Activated naive CD4-positive, alpha-beta T cell treated with anti-CD3 and anti-CD28 coated beads, Interleukin-2, amount 50 U/mL, for 24 hours (primary cell): ENCODE data around the gene NELFCD.
"Not testable (repeated sequence)": the region's sequence is repeated elsewhere in the genome, so short reads cannot be mapped to it uniquely, and the experiment has no call there.

Experiments
- H3K27ac Mint-ChIP-seq: one replicate; pipeline ENCODE4 v1.8.0; 2021; ENCODE audit warnings: mild to moderate bottlenecking, mixed read lengths
- H3K27me3 Mint-ChIP-seq: one replicate; pipeline ENCODE4 v1.8.0; 2021; ENCODE audit warnings: mixed read lengths
- H3K36me3 Mint-ChIP-seq: one replicate; pipeline ENCODE4 v1.8.0; 2021; ENCODE audit warnings: mixed read lengths
- H3K4me1 Mint-ChIP-seq: one replicate; pipeline ENCODE4 v1.8.0; 2021; ENCODE audit warnings: mixed read lengths
- H3K4me3 Mint-ChIP-seq: one replicate; pipeline ENCODE4 v1.8.0; 2021; ENCODE audit warnings: mild to moderate bottlenecking, mixed read lengths
- H3K9me3 Mint-ChIP-seq: one replicate; pipeline ENCODE4 v1.8.0; 2021; ENCODE audit warnings: mixed read lengths

NELFCD gene, protein sequence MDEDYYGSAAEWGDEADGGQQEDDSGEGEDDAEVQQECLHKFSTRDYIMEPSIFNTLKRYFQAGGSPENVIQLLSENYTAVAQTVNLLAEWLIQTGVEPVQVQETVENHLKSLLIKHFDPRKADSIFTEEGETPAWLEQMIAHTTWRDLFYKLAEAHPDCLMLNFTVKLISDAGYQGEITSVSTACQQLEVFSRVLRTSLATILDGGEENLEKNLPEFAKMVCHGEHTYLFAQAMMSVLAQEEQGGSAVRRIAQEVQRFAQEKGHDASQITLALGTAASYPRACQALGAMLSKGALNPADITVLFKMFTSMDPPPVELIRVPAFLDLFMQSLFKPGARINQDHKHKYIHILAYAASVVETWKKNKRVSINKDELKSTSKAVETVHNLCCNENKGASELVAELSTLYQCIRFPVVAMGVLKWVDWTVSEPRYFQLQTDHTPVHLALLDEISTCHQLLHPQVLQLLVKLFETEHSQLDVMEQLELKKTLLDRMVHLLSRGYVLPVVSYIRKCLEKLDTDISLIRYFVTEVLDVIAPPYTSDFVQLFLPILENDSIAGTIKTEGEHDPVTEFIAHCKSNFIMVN

DNA sequence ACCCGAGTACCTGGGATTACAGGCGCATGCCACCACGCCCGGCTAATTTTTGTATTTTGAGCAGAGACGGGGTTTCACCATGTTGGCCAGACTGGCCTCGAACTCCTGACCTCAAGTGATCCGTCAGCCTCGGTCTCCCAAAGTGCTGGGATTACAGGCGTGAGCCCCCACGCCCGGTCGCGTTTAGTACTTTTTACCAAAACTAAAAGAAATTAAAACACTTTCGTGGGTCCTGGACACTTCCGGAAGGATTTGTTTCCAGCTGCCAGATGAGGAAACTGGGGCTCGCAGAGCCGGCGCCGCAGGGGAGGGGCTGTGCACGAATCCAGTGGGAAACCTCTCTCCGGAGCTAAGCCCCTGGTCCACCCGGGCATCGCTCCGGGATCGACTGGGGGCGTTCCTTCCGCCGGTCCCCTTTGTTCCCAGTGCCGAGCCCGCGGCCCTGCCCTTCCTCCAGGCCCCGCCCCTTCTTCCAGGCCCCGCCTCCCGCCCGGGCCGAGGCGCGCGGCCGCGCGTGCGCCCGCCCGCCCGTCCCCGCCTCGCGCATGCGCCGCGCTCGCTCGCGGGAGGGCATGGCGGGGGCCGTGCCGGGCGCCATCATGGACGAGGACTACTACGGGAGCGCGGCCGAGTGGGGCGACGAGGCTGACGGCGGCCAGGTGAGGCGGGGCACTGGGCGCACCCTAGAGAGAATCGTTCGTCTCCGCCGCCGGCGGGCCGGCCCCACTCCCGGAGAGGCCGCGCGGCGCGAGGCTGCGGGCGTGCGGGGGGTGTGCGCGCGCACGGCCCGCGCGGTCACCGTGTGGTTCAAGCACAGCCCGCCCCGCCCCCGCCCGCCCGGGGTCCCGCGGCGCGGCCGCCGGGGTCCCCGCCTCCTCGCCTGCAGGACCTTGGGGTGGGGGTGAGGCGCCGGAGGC is at the start of gene NELFCD:
Gene NELFCD (plus strand): TSS at position 546 of the 917 bp plus-strand sequence. CDS start 54 bp downstream, at position 600.
- peaks cover 8% of the 10 kb centered on the region for H3K36me3 Mint-ChIP-seq

DNA sequence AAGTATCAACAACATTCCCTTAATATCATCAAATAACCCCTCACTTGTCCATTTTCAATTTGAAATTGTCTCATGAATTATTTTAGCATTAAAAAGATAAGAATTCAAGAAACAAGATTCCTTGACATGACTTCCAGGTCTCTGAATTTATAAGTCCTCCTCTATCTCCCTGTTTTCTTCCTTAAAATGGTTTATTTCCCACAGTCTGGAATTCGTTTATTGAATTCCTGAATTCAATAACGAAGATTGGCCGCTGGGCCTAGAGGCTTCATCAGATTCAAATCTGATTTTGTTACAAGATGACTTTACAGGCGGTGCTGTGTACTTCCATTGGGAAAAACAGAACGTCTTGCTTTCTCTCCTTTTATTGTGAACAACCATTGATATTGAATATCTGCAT is 48.9 kb upstream of the NELFCD start:
- Mint-ChIP-seq H3K36me3 (no peaks in the 10 kb centered on the region), H3K27me3 (peaks cover 13% of the 10 kb centered on the region), H3K4me1 (no peaks in the 10 kb centered on the region), H3K4me3 (no peak overlapping the region), H3K27ac (no peak overlapping the region), H3K9me3 (no peaks in the 10 kb centered on the region)

More for the DNA sequence above, at the start of gene NELFCD:
- H3K9me3 Mint-ChIP-seq, result peaks cover 6% of the 10 kb centered on the region
- H3K27ac Mint-ChIP-seq, result peak within 1 kb of the TSS; percentile 92
- peaks cover 36% of the 10 kb centered on the region for H3K4me1 Mint-ChIP-seq
- H3K27me3 Mint-ChIP-seq, result no peaks in the 10 kb centered on the region
- H3K4me3 Mint-ChIP-seq, result peak within 1 kb of the TSS; percentile 94

DNA sequence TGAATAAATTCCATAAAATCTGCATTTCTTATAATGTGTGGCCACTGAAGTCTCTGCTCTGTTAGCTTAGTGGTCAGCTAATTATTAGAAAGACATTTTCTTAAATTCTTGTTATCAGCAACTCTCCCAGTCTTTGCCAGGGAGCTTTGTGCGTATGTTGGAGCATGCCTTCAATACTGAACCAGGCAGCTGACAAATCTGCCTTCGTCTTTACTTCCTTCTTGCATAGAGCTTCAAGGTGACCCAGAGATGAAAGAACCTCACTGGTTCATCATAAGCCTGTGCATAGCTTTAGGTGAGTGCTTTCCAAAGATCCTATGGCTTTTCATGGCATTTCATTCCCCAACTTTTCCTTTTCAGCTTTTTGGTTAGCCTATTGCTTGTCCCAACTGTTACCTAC is 43.0 kb upstream of the NELFCD start:
- Mint-ChIP-seq H3K36me3 (no peaks in the 10 kb centered on the region), H3K9me3 (no peaks in the 10 kb centered on the region), H3K4me3 (no peak overlapping the region), H3K27me3 (peaks cover 6% of the 10 kb centered on the region), H3K4me1 (no peaks in the 10 kb centered on the region), H3K27ac (no peak overlapping the region)

DNA sequence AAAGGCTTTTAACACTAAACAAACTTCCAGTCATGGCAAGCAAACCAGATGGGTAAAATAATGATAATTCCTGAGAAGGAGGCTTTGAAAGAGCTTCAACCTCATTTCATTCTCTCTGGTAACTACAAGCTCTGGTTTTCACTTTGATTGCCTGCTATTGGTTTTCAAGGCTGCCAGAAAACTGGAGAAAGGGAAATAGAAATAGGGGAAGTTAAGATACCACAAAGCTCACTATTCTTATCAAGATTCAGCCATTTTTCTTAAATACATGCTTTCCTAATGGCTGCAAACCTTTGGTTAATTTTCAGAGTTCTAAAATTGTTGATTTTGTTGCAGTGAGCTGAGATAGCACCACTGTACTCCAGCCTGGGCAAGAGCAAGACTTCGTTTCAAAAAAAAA is 42.5 kb upstream of the NELFCD start:
- H3K9me3 Mint-ChIP-seq, result no peaks in the 10 kb centered on the region
- no peak overlapping the region for H3K27ac Mint-ChIP-seq
- H3K4me3 Mint-ChIP-seq, result no peak overlapping the region
- peaks cover 5% of the 10 kb centered on the region for H3K27me3 Mint-ChIP-seq
- no peaks in the 10 kb centered on the region for H3K4me1 Mint-ChIP-seq
- H3K36me3 Mint-ChIP-seq, result no peaks in the 10 kb centered on the region

DNA sequence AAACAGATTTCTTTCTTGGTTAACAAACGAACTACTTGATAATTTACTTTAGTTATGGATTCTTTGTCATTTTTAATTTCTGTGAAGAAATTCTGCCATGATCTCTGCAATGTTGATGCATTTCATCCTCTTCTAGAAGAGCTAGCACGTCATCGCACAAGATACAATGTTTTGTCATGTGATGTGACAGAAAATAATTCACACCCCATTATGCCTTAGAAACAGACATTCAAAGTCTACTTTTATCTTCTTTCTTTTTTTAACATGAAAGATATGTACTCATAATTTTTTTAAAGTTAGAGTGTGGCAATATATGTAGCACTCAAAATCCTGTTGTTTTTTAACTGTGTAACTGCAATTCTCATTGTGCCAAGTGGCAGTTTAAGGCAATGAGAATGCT is 39.6 kb upstream of the NELFCD start:
- Mint-ChIP-seq H3K27ac (no peak overlapping the region), H3K4me1 (no peaks in the 10 kb centered on the region), H3K36me3 (no peaks in the 10 kb centered on the region), H3K27me3 (peaks cover 2% of the 10 kb centered on the region), H3K4me3 (no peak overlapping the region), H3K9me3 (no peaks in the 10 kb centered on the region)

DNA sequence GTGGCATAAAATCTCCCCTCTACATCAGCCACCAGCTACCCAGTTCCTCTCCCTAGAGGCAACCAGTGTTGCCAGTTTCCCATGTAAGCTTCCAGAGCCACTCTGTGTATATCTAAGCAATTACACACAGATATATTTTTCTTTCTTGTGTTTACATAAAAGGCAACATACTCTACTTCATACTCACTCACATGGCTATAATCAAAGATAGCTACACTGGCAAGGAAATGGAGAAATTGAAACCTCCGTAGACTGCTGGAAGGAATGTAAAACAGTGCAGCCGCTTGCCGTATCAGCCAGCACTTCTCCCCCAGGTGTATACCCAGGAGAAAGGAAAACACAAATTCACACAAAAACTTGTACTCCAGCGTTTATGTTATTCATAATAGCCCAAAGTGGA is 38.5 kb upstream of the NELFCD start:
- Mint-ChIP-seq H3K27me3 (peaks cover 2% of the 10 kb centered on the region), H3K36me3 (no peaks in the 10 kb centered on the region), H3K9me3 (no peaks in the 10 kb centered on the region)

DNA sequence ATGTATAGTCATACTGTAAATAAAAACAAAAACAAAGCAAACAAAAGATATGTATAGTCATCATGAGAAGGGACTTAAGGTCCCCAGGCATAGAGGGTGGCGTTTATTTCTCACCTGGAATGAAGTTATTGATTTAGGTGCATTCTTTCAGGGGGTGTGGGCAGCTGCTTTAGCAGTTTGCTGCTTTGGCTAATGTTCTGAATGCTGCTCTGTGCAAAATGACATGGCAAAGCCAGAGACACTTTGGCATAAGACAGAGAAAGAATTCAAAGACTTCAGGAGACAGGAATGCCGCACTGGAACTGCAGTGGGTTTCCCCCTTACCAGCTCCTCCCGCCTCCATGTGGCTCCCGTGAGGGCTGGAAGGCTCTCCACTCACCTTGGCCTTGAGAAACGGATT is 36.4 kb upstream of the NELFCD start:
- H3K9me3 Mint-ChIP-seq, result no peaks in the 10 kb centered on the region
- peaks cover 2% of the 10 kb centered on the region for H3K27me3 Mint-ChIP-seq
- H3K27ac Mint-ChIP-seq, result no peak overlapping the region
- no peaks in the 10 kb centered on the region for H3K4me1 Mint-ChIP-seq
- H3K4me3 Mint-ChIP-seq, result no peak overlapping the region
- no peaks in the 10 kb centered on the region for H3K36me3 Mint-ChIP-seq

More for the DNA sequence above, 38.5 kb upstream of the NELFCD start:
- Mint-ChIP-seq H3K27ac (no peak overlapping the region), H3K4me3 (no peak overlapping the region), H3K4me1 (no peaks in the 10 kb centered on the region)

DNA sequence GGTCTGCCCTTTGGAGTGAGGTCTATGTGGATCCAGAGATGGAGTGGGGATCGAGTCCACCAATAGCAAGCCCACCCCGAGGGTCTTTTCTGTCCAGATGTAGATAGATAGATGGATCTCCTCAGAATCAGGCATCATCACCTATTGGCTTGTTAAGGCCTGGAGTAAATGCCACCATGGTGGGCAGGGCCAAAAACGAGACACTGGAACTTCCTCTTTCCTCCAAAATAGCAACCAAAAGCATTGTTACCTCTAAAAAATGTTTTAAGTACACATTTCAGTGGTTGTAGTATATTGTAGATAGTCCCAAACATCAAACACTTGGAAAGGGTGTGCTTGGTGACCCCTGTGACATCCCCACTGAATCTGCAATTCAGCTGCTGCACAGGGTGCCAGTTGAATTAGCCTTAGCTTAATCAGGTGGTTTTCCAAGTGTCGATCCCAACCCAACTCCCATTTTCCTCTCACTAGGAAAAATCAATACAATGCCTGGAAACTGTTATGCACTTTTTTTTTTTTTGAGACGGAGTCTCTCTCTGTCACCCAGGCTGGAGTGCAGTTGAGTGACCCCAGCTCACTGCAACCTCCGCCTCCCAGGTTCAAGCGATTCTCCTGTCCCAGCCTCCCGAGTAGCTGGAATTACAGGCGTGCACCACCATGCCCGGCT is 35.0 kb upstream of the NELFCD start:
- Mint-ChIP-seq H3K36me3 (no peaks in the 10 kb centered on the region), H3K9me3 (no peaks in the 10 kb centered on the region), H3K27me3 (peaks cover 2% of the 10 kb centered on the region), H3K4me1 (no peaks in the 10 kb centered on the region), H3K4me3 (no peak overlapping the region), H3K27ac (no peak overlapping the region)

DNA sequence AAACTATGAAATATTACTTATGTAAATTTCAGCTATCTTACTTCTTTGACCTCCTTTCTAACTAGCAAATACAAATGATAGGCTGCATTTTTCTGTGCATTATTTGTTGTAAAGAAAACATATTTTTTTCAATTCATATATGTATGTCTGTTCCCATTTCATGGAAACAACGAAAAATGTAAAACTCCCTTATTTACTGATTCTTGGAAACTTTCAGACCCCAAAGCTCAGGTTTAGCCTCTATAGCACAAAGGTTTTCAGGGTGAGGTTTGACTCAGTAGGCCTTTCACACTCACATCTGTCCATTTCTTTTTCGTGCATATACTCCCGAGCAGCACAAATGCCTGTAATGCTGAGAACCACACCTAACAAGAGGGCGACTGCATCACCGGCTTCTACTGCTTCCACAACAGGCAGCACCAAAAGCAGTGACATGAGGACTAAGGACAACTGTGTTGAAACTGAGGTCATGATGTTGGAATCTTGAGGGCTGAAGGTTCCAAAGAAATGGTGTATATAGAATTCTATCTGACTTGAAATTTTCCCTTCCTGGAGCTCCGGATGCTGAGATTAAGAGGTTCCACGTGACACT is 33.2 kb upstream of the NELFCD start:
- not testable (repeated sequence) for H3K27me3 Mint-ChIP-seq, H3K4me1 Mint-ChIP-seq, H3K36me3 Mint-ChIP-seq, H3K9me3 Mint-ChIP-seq, H3K4me3 Mint-ChIP-seq, H3K27ac Mint-ChIP-seq

DNA sequence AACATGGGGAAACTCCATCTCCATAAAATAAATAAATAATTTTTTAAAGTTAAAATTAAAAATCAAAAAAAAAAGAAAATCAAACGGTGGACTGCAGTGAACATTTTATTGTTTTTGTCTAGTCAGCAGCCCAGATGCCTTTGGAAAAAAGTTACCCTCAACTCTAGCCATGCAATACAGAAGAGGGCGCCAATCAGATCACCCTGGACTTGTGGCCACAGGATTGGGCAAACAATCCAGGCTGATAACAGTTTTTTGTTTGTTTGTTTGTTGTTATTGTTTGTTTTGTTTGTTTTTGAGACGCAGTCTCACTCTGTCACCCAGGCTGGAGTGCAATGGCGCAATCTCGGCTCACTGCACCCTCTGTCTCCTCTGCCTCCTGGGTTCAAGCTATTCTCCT is 30.5 kb upstream of the NELFCD start:
- Mint-ChIP-seq H3K4me3 (no peak overlapping the region), H3K27me3 (no peaks in the 10 kb centered on the region), H3K27ac (no peak overlapping the region), H3K9me3 (no peaks in the 10 kb centered on the region), H3K36me3 (no peaks in the 10 kb centered on the region), H3K4me1 (no peaks in the 10 kb centered on the region)

DNA sequence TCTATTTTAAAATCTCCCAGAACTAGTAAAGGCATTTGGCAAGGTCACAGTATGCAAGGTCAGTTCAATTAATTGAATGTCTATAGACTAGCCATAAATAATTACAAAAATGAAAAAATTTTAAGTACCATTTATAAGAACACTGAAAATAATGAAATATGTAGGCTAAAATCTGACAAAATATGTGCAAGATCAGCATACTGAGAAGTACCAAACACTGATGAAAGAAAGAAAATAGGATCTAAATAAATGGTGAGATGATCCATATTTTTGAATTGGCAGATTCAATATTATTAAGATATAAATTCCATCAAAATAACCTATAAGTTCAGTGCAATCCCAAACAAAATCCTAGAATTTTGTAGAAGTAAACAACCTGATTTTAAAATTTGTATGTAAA is 28.0 kb upstream of the NELFCD start:
- no peaks in the 10 kb centered on the region for H3K9me3 Mint-ChIP-seq
- no peak overlapping the region for H3K4me3 Mint-ChIP-seq

DNA sequence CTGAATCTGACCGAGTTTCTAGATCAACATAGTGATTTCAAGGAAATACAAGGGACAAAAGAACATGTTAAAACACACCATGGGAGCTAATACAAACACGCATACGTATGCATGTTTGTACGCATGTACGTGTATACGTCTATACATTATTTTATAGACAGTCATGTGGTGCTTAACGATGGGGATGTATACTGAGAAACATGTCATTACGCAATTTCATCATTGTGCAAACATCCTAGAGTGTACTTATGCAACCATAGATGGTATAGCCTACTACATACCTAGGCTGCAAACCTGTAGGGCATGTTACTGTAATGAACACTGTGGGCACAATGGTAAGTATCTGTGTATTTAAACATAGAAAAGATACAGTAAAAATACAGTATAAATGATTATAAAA is 25.0 kb upstream of the NELFCD start:
- H3K9me3 Mint-ChIP-seq, result no peaks in the 10 kb centered on the region
- no peak overlapping the region for H3K4me3 Mint-ChIP-seq
- no peaks in the 10 kb centered on the region for H3K4me1 Mint-ChIP-seq

More for the DNA sequence above, 28.0 kb upstream of the NELFCD start:
- Mint-ChIP-seq H3K27me3 (no peaks in the 10 kb centered on the region), H3K4me1 (no peaks in the 10 kb centered on the region), H3K36me3 (no peaks in the 10 kb centered on the region), H3K27ac (no peak overlapping the region)

DNA sequence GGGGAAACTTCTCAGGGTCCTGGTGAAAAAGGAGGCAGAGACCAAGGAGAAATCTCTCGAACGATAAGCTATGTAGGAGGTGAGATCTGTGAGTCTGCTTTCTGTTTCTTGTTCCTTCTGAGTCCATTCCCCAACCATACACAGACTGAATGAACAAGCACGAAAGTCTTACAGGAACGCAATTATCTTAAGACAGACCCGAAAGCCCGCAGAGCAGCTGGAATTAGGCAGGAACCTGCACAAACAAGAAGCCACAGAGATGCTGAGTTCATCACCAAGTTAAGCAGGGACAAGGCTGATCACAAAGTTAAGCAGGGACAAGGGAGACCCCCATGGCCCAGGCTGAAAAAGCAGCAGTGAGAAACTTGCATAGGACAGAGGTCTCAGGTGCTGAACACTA is 21.4 kb upstream of the NELFCD start:
- Mint-ChIP-seq H3K27me3 (no peaks in the 10 kb centered on the region), H3K27ac (no peak overlapping the region), H3K9me3 (no peaks in the 10 kb centered on the region), H3K4me3 (no peak overlapping the region), H3K4me1 (no peaks in the 10 kb centered on the region), H3K36me3 (no peaks in the 10 kb centered on the region)

More for the DNA sequence above, 25.0 kb upstream of the NELFCD start:
- H3K27ac Mint-ChIP-seq, result no peak overlapping the region
- no peaks in the 10 kb centered on the region for H3K27me3 Mint-ChIP-seq
- H3K36me3 Mint-ChIP-seq, result no peaks in the 10 kb centered on the region

DNA sequence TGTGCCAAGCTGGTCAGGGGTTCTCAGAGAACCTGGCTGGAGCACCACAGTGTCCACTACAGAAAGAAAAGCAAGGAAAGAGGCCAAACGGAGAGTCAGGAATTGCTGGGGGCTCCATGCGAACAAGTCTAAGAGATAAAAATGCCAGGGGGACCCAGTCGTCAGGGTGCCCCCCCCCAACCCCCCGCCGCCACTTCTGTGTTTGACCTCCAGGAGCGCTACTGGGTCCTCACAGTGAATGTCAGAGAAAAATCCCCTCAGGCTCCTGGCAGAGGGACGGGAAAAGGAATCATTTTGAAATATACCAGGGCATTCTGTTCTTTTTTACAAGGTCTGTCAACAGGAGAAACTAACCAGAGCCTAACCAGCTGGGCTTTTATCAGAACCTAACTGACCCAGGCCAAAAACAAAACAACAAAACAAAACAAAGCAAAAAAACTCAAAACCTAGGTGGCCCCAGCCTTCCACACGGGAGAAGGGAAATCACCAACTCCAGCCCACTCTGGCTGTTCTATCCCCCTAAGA is 17.9 kb upstream of the NELFCD start:
- H3K27ac Mint-ChIP-seq, result no peak overlapping the region
- H3K9me3 Mint-ChIP-seq, result no peaks in the 10 kb centered on the region
- no peaks in the 10 kb centered on the region for H3K4me1 Mint-ChIP-seq
- H3K27me3 Mint-ChIP-seq, result no peaks in the 10 kb centered on the region
- H3K36me3 Mint-ChIP-seq, result no peaks in the 10 kb centered on the region
- H3K4me3 Mint-ChIP-seq, result no peak overlapping the region

DNA sequence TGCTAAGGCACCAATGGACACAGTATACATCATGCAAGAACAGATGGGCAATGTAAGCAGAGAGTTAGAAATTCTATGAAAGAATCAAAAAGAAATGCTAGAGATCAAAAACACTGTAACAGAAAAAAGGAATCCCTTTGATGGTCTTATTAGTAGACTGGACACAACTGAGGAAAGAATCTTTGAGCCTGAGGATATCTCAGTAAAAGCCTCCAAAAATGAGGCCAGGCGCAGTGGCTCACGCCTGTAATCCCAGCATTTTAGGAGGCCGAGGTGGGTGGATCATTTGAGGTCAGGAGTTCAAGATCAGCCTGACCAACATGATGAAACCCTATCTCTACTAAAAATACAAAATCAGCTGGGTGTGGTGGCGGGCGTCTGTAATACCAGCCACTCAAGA is 17.1 kb upstream of the NELFCD start:
- H3K9me3 Mint-ChIP-seq, H3K4me1 Mint-ChIP-seq, H3K27ac Mint-ChIP-seq, H3K27me3 Mint-ChIP-seq, H3K4me3 Mint-ChIP-seq, H3K36me3 Mint-ChIP-seq: not testable (repeated sequence)
